HG03066 (cell line): ENCODE results near the gene ZNF239.
"Not testable (repeated sequence)": the region's sequence is repeated elsewhere in the genome, so short reads cannot be mapped to it uniquely, and the experiment has no call there.

Experiments
- ATAC-seq: cut with Tn5 transposase; IDR thresholded peaks from one replicate; pipeline ENCODE4 v1.9.1; 2021; ENCODE audit warnings: low read depth; ENCODE audit not compliant: unreplicated experiment

ZNF239 gene

GRCh38 chr10:43574001-43574892 is at the start of gene ZNF239:
ZNF239 (minus strand) TSS chr10:43574616; CDS start chr10:43558079, 16,537 bp downstream.
- peak; percentile 92 for ATAC-seq

GRCh38 chr10:43623351-43623750 is 48.9 kb upstream of the ZNF239 start:
- no peak for ATAC-seq

GRCh38 chr10:43622038-43622437 is 47.6 kb upstream of the ZNF239 start:
- no peak for ATAC-seq

- ATAC-seq, result no peak
These were observed 45.0 kb upstream of the ZNF239 start for GRCh38 chr10:43619368-43619767.

- no peak for ATAC-seq
These were observed 42.4 kb upstream of the ZNF239 start for GRCh38 chr10:43616697-43617370.

GRCh38 chr10:43610636-43611035 is 36.2 kb upstream of the ZNF239 start:
- ATAC-seq, result no peak

GRCh38 chr10:43607199-43607573 is 32.8 kb upstream of the ZNF239 start:
- no peak for ATAC-seq

- ATAC-seq, result peak; percentile 99
These were observed 32.1 kb upstream of the ZNF239 start, which contains the start of gene ZNF485 for GRCh38 chr10:43606323-43607198. ZNF485 (plus strand) TSS chr10:43606438; CDS start chr10:43607051, 613 bp downstream.

- no peak for ATAC-seq
These were observed 31.5 kb upstream of the ZNF239 start for GRCh38 chr10:43605850-43606322.

GRCh38 chr10:43601576-43601975 is 27.2 kb upstream of the ZNF239 start:
- ATAC-seq, result not testable (repeated sequence)

- no peak for ATAC-seq
These were observed 24.9 kb upstream of the ZNF239 start for GRCh38 chr10:43599333-43599732.

- ATAC-seq, result no peak
These were observed 24.0 kb upstream of the ZNF239 start for GRCh38 chr10:43598446-43598845.

GRCh38 chr10:43596546-43596945 is 22.1 kb upstream of the ZNF239 start:
- no peak for ATAC-seq

- peak; percentile 56 for ATAC-seq
These were observed 21.4 kb upstream of the ZNF239 start for GRCh38 chr10:43595739-43596298.

- peak; percentile 87 for ATAC-seq
These were observed 20.7 kb upstream of the ZNF239 start for GRCh38 chr10:43594944-43595589.

- ATAC-seq, result no peak
These were observed 17.0 kb upstream of the ZNF239 start for GRCh38 chr10:43591303-43591904.

- not testable (repeated sequence) for ATAC-seq
These were observed 12.3 kb upstream of the ZNF239 start for GRCh38 chr10:43586730-43587115.

- no peak for ATAC-seq
These were observed 11.7 kb upstream of the ZNF239 start for GRCh38 chr10:43585981-43586729.

GRCh38 chr10:43585046-43585445 is 10.6 kb upstream of the ZNF239 start:
- no peak for ATAC-seq
